ENCODE results near the gene GAB2. TPM values are rescaled to one million over a fixed set of nuclear protein-coding genes. Genes with fewer than 3 reads are reported as not detected.

GAB2 gene
- polyA plus RNA-seq, 2 of the 4 experiments (the other 2 are of a cell fraction): 2.8 to 4.7 TPM

DNA sequence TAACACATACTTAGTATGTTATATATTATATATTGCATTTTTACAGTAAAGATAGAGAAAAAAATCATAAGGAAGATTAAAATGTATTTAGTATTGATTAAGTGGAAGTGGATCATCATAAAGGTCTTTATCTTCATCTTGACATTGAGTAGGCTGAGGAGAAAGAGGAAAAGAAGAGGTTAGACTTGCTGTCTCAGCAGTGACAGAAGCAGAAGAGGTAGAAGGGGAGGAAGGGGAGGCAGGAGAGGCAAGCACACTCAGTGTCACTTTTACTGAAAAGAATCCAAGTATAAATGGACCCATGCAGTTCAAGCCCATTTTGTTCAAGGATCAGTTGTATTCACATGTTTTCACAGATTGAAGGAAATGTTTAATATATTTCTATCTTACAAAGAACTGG is 69.7 kb downstream of the GAB2 start:
- Histone ChIP-seq H3K4me1 (peaks cover 18% of the 10 kb centered on the region), H3K9me3 (no peaks in the 10 kb centered on the region), H3K4me3 (no peak overlapping the region), H3K27ac (no peak overlapping the region), H3K4me2 (no peak overlapping the region)
- ChIA-PET POLR2A (no interaction called here), CTCF (no interaction called here)
- no peak for TF ChIP-seq CHD2 (IDR thresholded peaks at IDR 0.05; ENCODE audit: low read length, partially characterized antibody)
- no peak for TF ChIP-seq SREBF2 (IDR thresholded peaks at IDR 0.05)
- no peak for TF ChIP-seq MAZ (IDR thresholded peaks at IDR 0.05; ENCODE audit: borderline replicate concordance, low read depth, low read length)
- TF ChIP-seq HDAC2 (IDR thresholded peaks at IDR 0.05): no peak
- TF ChIP-seq EP300 (IDR thresholded peaks at IDR 0.05): no peak
- no peak for TF ChIP-seq GATA3 (IDR thresholded peaks at IDR 0.05; ENCODE audit: borderline replicate concordance)
- no peak for TF ChIP-seq ZC3H11A (IDR thresholded peaks at IDR 0.05)
- TF ChIP-seq POLR2A (IDR thresholded peaks at IDR 0.05; ENCODE audit: low read length): no peak
- no peak for TF ChIP-seq TP53 (CRISPR knock-in tag; IDR thresholded peaks at IDR 0.05)
- no peak for TF ChIP-seq HEYL (CRISPR knock-in tag; IDR thresholded peaks at IDR 0.05)
- no peak for TF ChIP-seq FOSB (CRISPR knock-in tag; IDR thresholded peaks at IDR 0.05)
- TF ChIP-seq, protein P1, sequence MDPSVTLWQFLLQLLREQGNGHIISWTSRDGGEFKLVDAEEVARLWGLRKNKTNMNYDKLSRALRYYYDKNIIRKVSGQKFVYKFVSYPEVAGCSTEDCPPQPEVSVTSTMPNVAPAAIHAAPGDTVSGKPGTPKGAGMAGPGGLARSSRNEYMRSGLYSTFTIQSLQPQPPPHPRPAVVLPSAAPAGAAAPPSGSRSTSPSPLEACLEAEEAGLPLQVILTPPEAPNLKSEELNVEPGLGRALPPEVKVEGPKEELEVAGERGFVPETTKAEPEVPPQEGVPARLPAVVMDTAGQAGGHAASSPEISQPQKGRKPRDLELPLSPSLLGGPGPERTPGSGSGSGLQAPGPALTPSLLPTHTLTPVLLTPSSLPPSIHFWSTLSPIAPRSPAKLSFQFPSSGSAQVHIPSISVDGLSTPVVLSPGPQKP (IDR thresholded peaks at IDR 0.05; ENCODE audit: low read depth, low read length): no peak
- no peak for TF ChIP-seq KDM1A (IDR thresholded peaks at IDR 0.05; ENCODE audit: low read depth)
- TF ChIP-seq FOXS1 (CRISPR knock-in tag; IDR thresholded peaks at IDR 0.05): no peak
- TF ChIP-seq NPAS2 (CRISPR knock-in tag; IDR thresholded peaks at IDR 0.05; ENCODE audit: borderline replicate concordance): no peak
- TF ChIP-seq, protein P2, sequence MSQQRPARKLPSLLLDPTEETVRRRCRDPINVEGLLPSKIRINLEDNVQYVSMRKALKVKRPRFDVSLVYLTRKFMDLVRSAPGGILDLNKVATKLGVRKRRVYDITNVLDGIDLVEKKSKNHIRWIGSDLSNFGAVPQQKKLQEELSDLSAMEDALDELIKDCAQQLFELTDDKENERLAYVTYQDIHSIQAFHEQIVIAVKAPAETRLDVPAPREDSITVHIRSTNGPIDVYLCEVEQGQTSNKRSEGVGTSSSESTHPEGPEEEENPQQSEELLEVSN (IDR thresholded peaks at IDR 0.05; ENCODE audit: borderline replicate concordance, low read depth): no peak
- FAIRE-seq (no peak), ATAC-seq (no peak), DNase-seq (ENCODE audit: low read depth in 1 of 2, low spot score in 1 of 2) (no peak)

DNA sequence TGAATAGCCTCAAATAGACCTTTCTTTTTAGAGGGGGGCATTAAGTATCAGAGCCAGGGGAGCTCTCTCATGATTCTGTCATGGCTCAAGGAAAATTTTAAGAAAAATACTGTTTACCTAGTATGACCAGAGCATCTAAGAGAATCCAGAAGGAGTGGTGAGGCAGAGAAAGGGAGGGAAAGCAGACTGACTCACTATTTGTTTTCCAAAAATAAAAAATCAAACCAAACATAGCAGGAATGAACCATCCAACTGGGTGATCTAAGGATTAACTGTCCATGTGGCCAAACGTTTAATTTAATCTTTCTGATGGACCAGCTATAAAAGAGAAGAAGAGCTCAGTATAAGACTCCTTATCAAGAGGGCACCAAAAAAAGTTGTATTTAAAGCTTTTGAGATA is 70.8 kb downstream of the GAB2 start:
- ATAC-seq (peak; percentile 58 to 65; a peak in 5 of 6 replicates), DNase-seq (ENCODE audit: low read depth in 1 of 2, low spot score in 1 of 2) (peak in 1 of 2 experiments; percentile 39), FAIRE-seq (no peak)
- peak overlapping the region; percentile 63 for H3K4me2 ChIP-seq
- no peak overlapping the region for H3K27ac ChIP-seq
- peaks cover 18% of the 10 kb centered on the region for H3K4me1 ChIP-seq
- ChIA-PET CTCF (no interaction called here), POLR2A (no interaction called here)
- no peak for TF ChIP-seq BHLHE40 (IDR thresholded peaks at IDR 0.05; ENCODE audit: low read depth, low read length)
- TF ChIP-seq GATA3 (IDR thresholded peaks at IDR 0.05; ENCODE audit: borderline replicate concordance): no peak
- TF ChIP-seq CEBPB (IDR thresholded peaks at IDR 0.05): no peak
- TF ChIP-seq, protein P3, sequence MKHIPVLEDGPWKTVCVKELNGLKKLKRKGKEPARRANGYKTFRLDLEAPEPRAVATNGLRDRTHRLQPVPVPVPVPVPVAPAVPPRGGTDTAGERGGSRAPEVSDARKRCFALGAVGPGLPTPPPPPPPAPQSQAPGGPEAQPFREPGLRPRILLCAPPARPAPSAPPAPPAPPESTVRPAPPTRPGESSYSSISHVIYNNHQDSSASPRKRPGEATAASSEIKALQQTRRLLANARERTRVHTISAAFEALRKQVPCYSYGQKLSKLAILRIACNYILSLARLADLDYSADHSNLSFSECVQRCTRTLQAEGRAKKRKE (CRISPR knock-in tag; IDR thresholded peaks at IDR 0.05; ENCODE audit: low read depth): no peak
- no peak for TF ChIP-seq TFCP2L1 (CRISPR knock-in tag; IDR thresholded peaks at IDR 0.05)
- TF ChIP-seq FOSL2 (IDR thresholded peaks at IDR 0.05): no peak
- peak; percentile 27 for TF ChIP-seq FOSL2 (CRISPR knock-in tag; IDR thresholded peaks at IDR 0.05)
- TF ChIP-seq, protein P4, sequence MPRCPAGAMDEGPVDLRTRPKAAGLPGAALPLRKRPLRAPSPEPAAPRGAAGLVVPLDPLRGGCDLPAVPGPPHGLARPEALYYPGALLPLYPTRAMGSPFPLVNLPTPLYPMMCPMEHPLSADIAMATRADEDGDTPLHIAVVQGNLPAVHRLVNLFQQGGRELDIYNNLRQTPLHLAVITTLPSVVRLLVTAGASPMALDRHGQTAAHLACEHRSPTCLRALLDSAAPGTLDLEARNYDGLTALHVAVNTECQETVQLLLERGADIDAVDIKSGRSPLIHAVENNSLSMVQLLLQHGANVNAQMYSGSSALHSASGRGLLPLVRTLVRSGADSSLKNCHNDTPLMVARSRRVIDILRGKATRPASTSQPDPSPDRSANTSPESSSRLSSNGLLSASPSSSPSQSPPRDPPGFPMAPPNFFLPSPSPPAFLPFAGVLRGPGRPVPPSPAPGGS (IDR thresholded peaks at IDR 0.05): no peak
- TF ChIP-seq MAZ (IDR thresholded peaks at IDR 0.05; ENCODE audit: borderline replicate concordance, low read depth, low read length): no peak
- no peak for TF ChIP-seq EHMT2 (IDR thresholded peaks at IDR 0.05; ENCODE audit: low read depth)
- no peak overlapping the region for H3K4me3 ChIP-seq
- H3K9me3 ChIP-seq: no peaks in the 10 kb centered on the region
- WGBS (ENCODE audit: missing lambda C conversion rate): 0% methylated on average over 1 of the region's 1 CpG
